ENCODE measurements around the gene LRRN2.

Gene LRRN2

GRCh38 chr1:204611036-204611435 is 74.5 kb downstream of the LRRN2 start:
- Histone ChIP-seq H3K9me3 (ENCODE audit: severe bottlenecking) (no peaks in the 10 kb centered on the region), H3K36me3 (no peaks in the 10 kb centered on the region), H3K4me3 (ENCODE audit: low read depth, low read length) (no peak overlapping the region), H3K27me3 (ENCODE audit: insufficient read depth, low read depth, severe bottlenecking) (no peaks in the 10 kb centered on the region), H3K27ac (no peak overlapping the region; the same call in 1 of the 2 replicates)
- DNase-seq, result peak; percentile 78
- TF ChIP-seq CTCF (IDR thresholded peaks at IDR 0.05; ENCODE audit: low read depth, low read length), result no peak

GRCh38 chr1:204607910-204608309 is 77.6 kb downstream of the LRRN2 start:
- H3K27ac ChIP-seq, result no peak overlapping the region
- no peaks in the 10 kb centered on the region for H3K9me3 ChIP-seq (ENCODE audit: severe bottlenecking)
- H3K36me3 ChIP-seq, result no peaks in the 10 kb centered on the region
- no peak for DNase-seq
- no peak for TF ChIP-seq CTCF (IDR thresholded peaks at IDR 0.05; ENCODE audit: low read depth, low read length)
- H3K4me3 ChIP-seq (ENCODE audit: low read depth, low read length), result no peak overlapping the region
- H3K27me3 ChIP-seq (ENCODE audit: insufficient read depth, low read depth, severe bottlenecking), result no peaks in the 10 kb centered on the region

- Histone ChIP-seq H3K27ac (no peak overlapping the region), H3K36me3 (no peaks in the 10 kb centered on the region), H3K4me3 (ENCODE audit: low read depth, low read length) (no peak overlapping the region), H3K9me3 (ENCODE audit: severe bottlenecking) (no peaks in the 10 kb centered on the region), H3K27me3 (ENCODE audit: insufficient read depth, low read depth, severe bottlenecking) (no peaks in the 10 kb centered on the region)
- DNase-seq, result no peak
- no peak for TF ChIP-seq CTCF (IDR thresholded peaks at IDR 0.05; ENCODE audit: low read depth, low read length)
These were observed 79.7 kb downstream of the LRRN2 start for GRCh38 chr1:204605791-204606190.

- H3K27me3 ChIP-seq (ENCODE audit: insufficient read depth, low read depth, severe bottlenecking), result no peaks in the 10 kb centered on the region
- no peak overlapping the region for H3K27ac ChIP-seq
- no peaks in the 10 kb centered on the region for H3K36me3 ChIP-seq
- no peak for DNase-seq
- no peaks in the 10 kb centered on the region for H3K9me3 ChIP-seq (ENCODE audit: severe bottlenecking)
- no peak overlapping the region for H3K4me3 ChIP-seq (ENCODE audit: low read depth, low read length)
- TF ChIP-seq CTCF (IDR thresholded peaks at IDR 0.05; ENCODE audit: low read depth, low read length), result no peak
These were observed 82.5 kb downstream of the LRRN2 start for GRCh38 chr1:204602871-204603542.

GRCh38 chr1:204602111-204602579 is 83.4 kb downstream of the LRRN2 start:
- Histone ChIP-seq H3K9me3 (ENCODE audit: severe bottlenecking) (no peaks in the 10 kb centered on the region), H3K27me3 (ENCODE audit: insufficient read depth, low read depth, severe bottlenecking) (no peaks in the 10 kb centered on the region), H3K27ac (no peak overlapping the region), H3K4me3 (ENCODE audit: low read depth, low read length) (no peak overlapping the region), H3K36me3 (no peaks in the 10 kb centered on the region)
- TF ChIP-seq CTCF (IDR thresholded peaks at IDR 0.05; ENCODE audit: low read depth, low read length), result no peak
- DNase-seq, result no peak

- peak; percentile 81 for TF ChIP-seq CTCF (IDR thresholded peaks at IDR 0.05; ENCODE audit: low read depth, low read length)
- Histone ChIP-seq H3K27ac (no peak overlapping the region), H3K36me3 (no peaks in the 10 kb centered on the region), H3K27me3 (ENCODE audit: insufficient read depth, low read depth, severe bottlenecking) (no peaks in the 10 kb centered on the region), H3K4me3 (ENCODE audit: low read depth, low read length) (no peak overlapping the region), H3K9me3 (ENCODE audit: severe bottlenecking) (no peaks in the 10 kb centered on the region)
- peak; percentile 65 for DNase-seq
These were observed 84.6 kb downstream of the LRRN2 start for GRCh38 chr1:204600968-204601367.
